OCI-LY1 (cell line): ENCODE results near the gene AJM1.

Experiments used
- EZH2 ChIP-seq: fragments of 200-600 bp; sonication (generic), shearing (Covaris generic); IDR thresholded peaks from 2 replicates; pipeline ENCODE4 v1.8.0; 2017; ENCODE audit warnings: borderline replicate concordance, mixed run types, mild to moderate bottlenecking, antibody characterized with exemption, low read length, moderate library complexity, mixed read lengths
- TF ChIP-seq, protein P1 (sequence below): fragments of 200-600 bp; sonication (generic), shearing (Covaris generic); IDR thresholded peaks from 2 replicates; pipeline ENCODE4 v1.5.1; 2017; ENCODE audit warnings: mild to moderate bottlenecking, antibody characterized with exemption, low read length, moderate library complexity, mixed read lengths

DNA sequence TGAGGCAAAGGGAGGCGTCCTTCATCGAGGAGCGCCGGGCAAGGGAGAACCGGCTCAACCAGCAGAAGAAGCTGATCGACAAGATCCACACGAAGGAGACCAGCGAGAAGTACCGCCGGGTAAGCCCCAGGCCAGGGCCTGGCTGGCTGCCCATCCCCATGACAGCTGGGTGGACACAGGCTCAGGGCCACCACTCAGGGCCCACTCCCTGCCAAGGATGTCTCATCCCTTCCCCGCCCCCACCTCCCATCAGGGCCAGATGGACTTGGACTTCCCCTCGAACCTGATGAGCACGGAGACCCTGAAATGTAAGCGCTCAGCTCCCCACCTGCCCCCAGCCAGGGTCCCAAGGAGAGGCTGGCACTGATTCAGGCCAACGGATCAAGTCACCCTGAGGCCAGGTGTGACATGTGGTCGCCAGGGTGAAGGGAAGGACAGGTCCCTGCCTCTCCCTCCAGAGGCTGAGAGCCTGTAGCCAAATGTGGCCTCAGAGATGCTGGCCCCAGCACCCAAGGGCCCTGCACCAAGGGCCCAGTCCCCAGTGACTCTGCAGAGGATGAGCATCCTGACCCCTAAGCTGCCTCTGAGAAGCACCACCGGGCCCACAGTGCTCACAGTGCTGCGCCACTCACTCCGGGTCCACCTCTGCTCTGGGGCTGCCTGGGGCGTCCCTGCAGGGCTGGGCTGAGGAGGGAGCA is 37.6 kb upstream of the AJM1 start:
- TF ChIP-seq, protein P1, sequence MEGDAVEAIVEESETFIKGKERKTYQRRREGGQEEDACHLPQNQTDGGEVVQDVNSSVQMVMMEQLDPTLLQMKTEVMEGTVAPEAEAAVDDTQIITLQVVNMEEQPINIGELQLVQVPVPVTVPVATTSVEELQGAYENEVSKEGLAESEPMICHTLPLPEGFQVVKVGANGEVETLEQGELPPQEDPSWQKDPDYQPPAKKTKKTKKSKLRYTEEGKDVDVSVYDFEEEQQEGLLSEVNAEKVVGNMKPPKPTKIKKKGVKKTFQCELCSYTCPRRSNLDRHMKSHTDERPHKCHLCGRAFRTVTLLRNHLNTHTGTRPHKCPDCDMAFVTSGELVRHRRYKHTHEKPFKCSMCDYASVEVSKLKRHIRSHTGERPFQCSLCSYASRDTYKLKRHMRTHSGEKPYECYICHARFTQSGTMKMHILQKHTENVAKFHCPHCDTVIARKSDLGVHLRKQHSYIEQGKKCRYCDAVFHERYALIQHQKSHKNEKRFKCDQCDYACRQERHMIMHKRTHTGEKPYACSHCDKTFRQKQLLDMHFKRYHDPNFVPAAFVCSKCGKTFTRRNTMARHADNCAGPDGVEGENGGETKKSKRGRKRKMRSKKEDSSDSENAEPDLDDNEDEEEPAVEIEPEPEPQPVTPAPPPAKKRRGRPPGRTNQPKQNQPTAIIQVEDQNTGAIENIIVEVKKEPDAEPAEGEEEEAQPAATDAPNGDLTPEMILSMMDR: no peak
- TF ChIP-seq EZH2: no peak
